Stimulated activated CD8-positive, alpha-beta memory T cell treated with anti-CD3 and anti-CD28 coated beads, Interleukin-4, amount 100 ng/mL, for 48 hours (primary cell): ENCODE data around the gene GNA12.
A peak's percentile ranks its signal among the peaks of the same experiment; 100 is the strongest.
"Not testable (repeated sequence)": the region's sequence is repeated elsewhere in the genome, so short reads cannot be mapped to it uniquely, and the experiment has no call there.

ENCODE experiments used
- DNase-seq: peaks from one replicate; pipeline ENCODE4 v3.0.0-alpha.2; 2020

GNA12 gene

DNA sequence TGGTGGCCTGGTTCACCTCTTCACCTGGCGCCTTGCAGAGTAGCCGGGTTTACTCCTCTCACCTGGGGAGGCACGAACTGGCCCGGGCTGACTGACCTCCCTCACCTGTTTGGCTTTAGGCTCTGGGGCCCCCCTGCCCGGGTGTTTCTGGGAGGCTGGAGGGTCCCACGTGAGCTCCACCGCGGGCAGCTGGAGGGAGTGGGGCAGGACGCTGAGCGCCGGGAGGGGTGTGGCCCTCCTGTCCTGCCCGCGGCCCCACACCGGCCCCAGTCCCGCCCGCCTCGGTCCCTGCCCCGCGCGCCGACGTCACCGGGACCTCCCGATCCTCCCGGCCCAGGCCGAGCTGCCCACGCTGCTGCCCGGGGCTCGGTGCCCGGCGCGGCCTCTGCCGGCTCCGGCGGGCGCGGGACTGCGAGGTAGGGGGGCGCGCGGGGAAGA is 156.2 kb downstream of the GNA12 start, which contains the start of gene AMZ1:
TSS of gene AMZ1 (plus strand) at position 322 of the 438 bp plus-strand sequence. CDS start 12,250 bp downstream, outside the sequence.
- DNase-seq: no peak

DNA sequence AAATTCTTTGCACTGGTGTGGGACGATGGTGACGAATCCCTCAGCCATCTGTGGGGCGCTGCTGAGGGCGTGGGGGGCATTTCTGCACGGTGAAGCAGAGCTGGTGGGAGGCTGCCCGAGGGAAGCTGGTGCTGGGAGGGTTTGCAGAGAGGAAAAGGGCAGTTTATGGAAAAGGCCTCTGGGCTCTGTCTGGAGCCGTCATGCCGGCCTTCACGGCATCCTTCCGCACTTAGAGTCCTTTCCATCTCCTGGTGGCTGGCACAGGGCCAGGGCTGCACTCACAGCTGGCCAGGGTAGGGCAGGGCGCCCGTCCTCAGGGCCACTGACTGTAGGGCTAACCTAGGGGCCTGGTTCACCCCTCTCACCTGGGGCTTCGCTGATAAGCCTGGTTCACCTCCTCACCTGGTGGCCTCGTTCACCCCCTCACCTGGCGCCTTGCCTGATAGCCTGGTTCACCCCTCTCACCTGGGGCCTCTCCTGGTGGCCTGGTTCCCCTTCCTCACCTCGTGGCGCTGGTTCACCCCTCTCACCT is 156.7 kb downstream of the GNA12 start:
- no peak for DNase-seq

- no peak for DNase-seq
Measured at GRCh38 chr7:2686101-2686500, 158.0 kb downstream of the GNA12 start.

DNA sequence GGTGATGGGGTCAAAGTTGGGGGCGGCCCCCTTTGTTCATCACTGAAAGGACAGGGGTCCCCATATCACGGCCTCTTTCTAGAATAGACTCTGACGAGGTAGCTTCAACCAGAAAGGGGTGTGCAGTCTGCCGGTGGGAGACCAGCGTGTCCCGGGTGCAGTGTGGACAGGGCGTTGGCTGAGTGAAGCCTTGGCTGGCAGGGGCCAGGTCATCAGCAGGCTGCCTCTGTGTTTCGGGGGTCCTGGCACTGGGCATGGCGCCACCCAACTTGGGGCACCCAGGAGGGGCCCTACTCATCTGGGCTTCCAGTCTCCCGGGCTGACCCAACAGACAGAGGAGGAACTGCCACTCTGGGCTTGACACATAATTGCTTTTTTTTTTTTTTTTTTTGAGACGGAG is 159.6 kb downstream of the GNA12 start:
- DNase-seq: no peak

- DNase-seq: no peak
Measured at GRCh38 chr7:2681929-2682799, 161.9 kb downstream of the GNA12 start.

- peak; percentile 77 for DNase-seq
Measured at GRCh38 chr7:2680792-2681490, 163.2 kb downstream of the GNA12 start.

- no peak for DNase-seq
Measured at GRCh38 chr7:2680256-2680655, 163.9 kb downstream of the GNA12 start.

DNA sequence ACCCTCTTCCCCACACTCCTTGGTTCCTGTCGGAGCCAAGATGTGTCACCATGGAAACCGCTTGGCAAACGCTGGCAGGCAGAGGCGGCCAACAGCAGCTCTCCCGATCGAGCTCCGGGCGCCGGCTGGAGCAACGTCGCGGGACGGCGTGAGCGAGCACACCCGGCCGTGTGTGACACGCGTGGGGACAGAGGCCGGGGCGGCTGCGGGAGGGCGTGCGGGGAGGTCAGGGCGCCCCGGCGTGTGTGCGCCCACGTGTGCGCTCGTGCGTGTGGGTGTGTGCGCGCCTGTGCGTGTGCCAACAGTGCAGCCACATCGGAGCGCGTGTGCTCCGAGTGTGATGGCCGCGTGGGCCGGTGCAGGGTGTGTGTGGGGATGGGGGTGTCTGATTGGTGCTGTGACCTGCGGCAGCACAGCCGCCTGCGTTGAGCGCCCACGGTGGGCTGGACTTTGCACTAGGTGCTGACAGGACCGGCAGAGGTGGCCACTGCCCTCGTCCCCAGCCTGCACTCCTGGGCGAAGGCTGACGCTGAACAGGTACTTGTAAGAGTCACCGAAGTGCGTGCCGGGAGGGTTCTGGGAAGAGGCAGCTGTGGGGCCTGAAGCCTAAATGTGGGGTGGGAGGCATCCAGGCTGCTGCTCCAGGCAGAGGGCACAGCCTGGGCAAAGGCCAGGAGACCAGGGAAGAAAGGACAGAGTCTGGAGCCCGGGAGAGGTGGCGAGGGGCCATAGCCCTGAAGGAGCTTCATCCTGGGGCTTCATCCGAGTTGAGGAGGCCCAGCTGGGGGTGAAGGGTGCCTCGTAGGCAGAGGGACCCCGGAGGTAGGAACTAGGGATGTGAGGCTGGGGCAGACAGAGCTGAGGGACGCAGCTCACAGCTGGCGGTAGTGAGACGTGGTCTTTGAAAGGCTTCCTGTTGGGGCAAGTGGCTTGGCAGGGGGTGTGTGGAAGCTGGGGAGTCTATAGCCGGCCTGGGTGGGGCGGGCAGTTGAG is 164.7 kb downstream of the GNA12 start:
- DNase-seq: not testable (repeated sequence)

GRCh38 chr7:2678454-2678853 is 165.7 kb downstream of the GNA12 start:
- not testable (repeated sequence) for DNase-seq
